Transverse colon (tissue), 3 donors: ENCODE results near the gene LGR6.

Experiments used
- CTCF ChIP-seq, 5 experiments: fragments of 200-600 bp in 3 of 5; fragments of 450-650 bp in 2 of 5; sonication (generic) in 3 of 5; IDR thresholded peaks; 1 replicate in 2 of 5; 2 replicates in 3 of 5; pipeline ENCODE4 v1.5.1; 2016 to 2017; ENCODE audit warnings: antibody characterized with exemption in 5 of 5, inconsistent platforms in 3 of 5, mild to moderate bottlenecking in 2 of 5, moderate library complexity in 1 of 5
- POLR2A ChIP-seq: fragments of 450-650 bp; IDR thresholded peaks from one replicate; pipeline ENCODE4 v1.6.1; 2016; ENCODE audit warnings: antibody characterized with exemption, mild to moderate bottlenecking, moderate library complexity

GRCh38 chr1:202194328-202194648, 689 bp downstream of the LGR6 start:
- TF ChIP-seq CTCF (IDR thresholded peaks at IDR 0.05) (no peak), POLR2A (no peak)
